HPDE6-E6E7 (cell line): ENCODE data around the gene KIF13A.
"Not testable (repeated sequence)": the region's sequence is repeated elsewhere in the genome, so short reads cannot be mapped to it uniquely, and the experiment has no call there.

Experiments used
- DNase-seq: peaks from one replicate; pipeline ENCODE4 v3.0.0; 2011; ENCODE audit warnings: missing footprints; ENCODE audit errors: extremely low spot score

The KIF13A gene

GRCh38 chr6:17968876-17969275 is 18.6 kb downstream of the KIF13A start:
- DNase-seq = no peak

GRCh38 chr6:17967668-17968518 is 19.5 kb downstream of the KIF13A start:
- no peak for DNase-seq

GRCh38 chr6:17966451-17966850 is 21.0 kb downstream of the KIF13A start:
- no peak for DNase-seq

GRCh38 chr6:17965397-17965796 is 22.0 kb downstream of the KIF13A start:
- no peak for DNase-seq

GRCh38 chr6:17964633-17965032 is 22.8 kb downstream of the KIF13A start:
- no peak for DNase-seq

- DNase-seq = no peak
Observed at GRCh38 chr6:17962436-17963031, 24.9 kb downstream of the KIF13A start.

- no peak for DNase-seq
Observed at GRCh38 chr6:17959302-17959701, 28.1 kb downstream of the KIF13A start.

GRCh38 chr6:17957904-17958620 is 29.4 kb downstream of the KIF13A start:
- DNase-seq = no peak

- DNase-seq = no peak
Observed at GRCh38 chr6:17957498-17957897, 29.9 kb downstream of the KIF13A start.

- no peak for DNase-seq
Observed at GRCh38 chr6:17957086-17957485, 30.3 kb downstream of the KIF13A start.

- no peak for DNase-seq
Observed at GRCh38 chr6:17950095-17950494, 37.3 kb downstream of the KIF13A start.

- DNase-seq = no peak
Observed at GRCh38 chr6:17949168-17949567, 38.3 kb downstream of the KIF13A start.

- DNase-seq = no peak
Observed at GRCh38 chr6:17948725-17949124, 38.7 kb downstream of the KIF13A start.

GRCh38 chr6:17947574-17947973 is 39.9 kb downstream of the KIF13A start:
- DNase-seq = not testable (repeated sequence)

GRCh38 chr6:17945575-17945974 is 41.9 kb downstream of the KIF13A start:
- DNase-seq = no peak

- no peak for DNase-seq
Observed at GRCh38 chr6:17945111-17945510, 42.3 kb downstream of the KIF13A start.

- no peak for DNase-seq
Observed at GRCh38 chr6:17941318-17941717, 46.1 kb downstream of the KIF13A start.

- DNase-seq = no peak
Observed at GRCh38 chr6:17940151-17940792, 47.2 kb downstream of the KIF13A start.

- DNase-seq = no peak
Observed at GRCh38 chr6:17938901-17939300, 48.5 kb downstream of the KIF13A start.

- DNase-seq = no peak
Observed at GRCh38 chr6:17935188-17936149, 52.0 kb downstream of the KIF13A start.

GRCh38 chr6:17933716-17934115 is 53.7 kb downstream of the KIF13A start:
- no peak for DNase-seq
